Astrocyte (in vitro differentiated cells and primary cell): Measurements from ENCODE around the gene ZBTB22.

ENCODE experiments used
- EZH2 ChIP-seq: IDR thresholded peaks from 2 replicates; pipeline ENCODE4 v1.6.1; 2012; ENCODE audit warnings: mild to moderate bottlenecking, low read length, inconsistent platforms; ENCODE audit not compliant: insufficient read depth
- TF ChIP-seq, protein P1 (sequence below): IDR thresholded peaks from 2 replicates; pipeline ENCODE4 v1.5.1; 2011; ENCODE audit warnings: low read depth, mild to moderate bottlenecking, inconsistent platforms, low read length, moderate library complexity; ENCODE audit not compliant: insufficient read depth

DNA sequence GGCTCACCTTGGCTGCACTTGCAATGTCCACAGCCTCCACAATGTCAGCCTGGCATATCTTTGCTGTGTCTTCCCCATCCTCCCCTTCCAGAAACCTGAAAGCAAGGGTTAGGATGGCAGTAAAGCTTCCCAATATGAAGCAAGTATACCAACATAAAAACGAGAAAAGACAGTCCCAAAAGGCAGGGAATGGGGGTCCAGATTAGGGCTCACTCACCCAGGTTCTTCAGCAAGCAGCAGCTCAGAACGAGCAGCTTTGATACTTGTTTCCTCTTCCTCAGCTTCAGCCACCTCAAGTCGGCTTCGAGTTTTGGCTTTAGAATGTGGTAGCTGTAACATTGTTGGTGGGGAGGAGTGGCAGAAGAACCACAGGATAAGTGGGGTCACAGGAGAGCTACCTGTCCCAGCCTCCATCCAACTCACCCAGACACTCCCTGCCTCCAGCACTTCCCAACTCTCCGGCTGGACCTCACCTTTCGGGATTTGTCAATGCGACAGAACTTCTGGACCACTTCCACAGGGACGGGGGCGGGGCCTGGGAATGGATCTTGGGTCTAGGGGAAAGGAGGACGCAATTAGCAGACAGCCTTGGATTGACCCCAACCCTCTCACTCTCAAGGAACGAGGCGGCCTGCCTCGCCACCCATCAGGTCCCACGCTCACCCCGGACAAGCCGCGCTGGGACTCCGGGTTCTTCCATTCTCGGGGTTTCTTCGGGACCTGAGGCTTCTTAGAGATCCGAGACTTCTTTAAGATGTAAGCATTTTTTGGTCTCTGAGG lies 29.2 kb downstream of the ZBTB22 start:
- TF ChIP-seq, protein P1, sequence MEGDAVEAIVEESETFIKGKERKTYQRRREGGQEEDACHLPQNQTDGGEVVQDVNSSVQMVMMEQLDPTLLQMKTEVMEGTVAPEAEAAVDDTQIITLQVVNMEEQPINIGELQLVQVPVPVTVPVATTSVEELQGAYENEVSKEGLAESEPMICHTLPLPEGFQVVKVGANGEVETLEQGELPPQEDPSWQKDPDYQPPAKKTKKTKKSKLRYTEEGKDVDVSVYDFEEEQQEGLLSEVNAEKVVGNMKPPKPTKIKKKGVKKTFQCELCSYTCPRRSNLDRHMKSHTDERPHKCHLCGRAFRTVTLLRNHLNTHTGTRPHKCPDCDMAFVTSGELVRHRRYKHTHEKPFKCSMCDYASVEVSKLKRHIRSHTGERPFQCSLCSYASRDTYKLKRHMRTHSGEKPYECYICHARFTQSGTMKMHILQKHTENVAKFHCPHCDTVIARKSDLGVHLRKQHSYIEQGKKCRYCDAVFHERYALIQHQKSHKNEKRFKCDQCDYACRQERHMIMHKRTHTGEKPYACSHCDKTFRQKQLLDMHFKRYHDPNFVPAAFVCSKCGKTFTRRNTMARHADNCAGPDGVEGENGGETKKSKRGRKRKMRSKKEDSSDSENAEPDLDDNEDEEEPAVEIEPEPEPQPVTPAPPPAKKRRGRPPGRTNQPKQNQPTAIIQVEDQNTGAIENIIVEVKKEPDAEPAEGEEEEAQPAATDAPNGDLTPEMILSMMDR: no peak
- no peak for TF ChIP-seq EZH2
